ENCODE measurements around the gene OOSP3.

The OOSP3 gene

DNA sequence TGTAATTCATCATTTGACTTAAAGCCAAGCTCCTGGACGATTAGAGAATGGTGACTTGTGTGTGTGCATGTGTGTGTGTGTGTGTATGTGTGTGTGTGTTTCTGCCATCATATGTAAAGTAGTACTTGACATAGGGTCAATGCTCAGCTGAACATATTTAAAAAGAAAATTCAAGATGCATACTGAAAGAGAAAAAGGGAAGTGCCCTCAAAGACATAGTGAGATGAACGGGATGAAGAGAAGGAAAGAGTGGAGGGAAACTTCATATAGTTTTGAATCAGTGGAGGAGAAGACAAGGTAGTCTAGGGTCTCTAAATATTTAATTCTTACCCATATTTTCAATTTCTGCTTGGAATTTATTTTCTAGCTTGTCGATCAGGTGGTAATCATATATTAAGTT is 16.3 kb upstream of the OOSP3 start:
- H3K4me3 ChIP-seq (ENCODE audit: low read depth, low read length): no peak overlapping the region
- TF ChIP-seq ZNF670 (tag by site-specific recombination; IDR thresholded peaks at IDR 0.05; ENCODE audit: low read depth) (no peak), ZNF24 (tag by site-specific recombination; IDR thresholded peaks at IDR 0.05) (no peak), ZSCAN18 (tag by site-specific recombination; IDR thresholded peaks at IDR 0.05) (no peak), ZNF707 (tag by site-specific recombination; IDR thresholded peaks at IDR 0.05) (no peak), WT1 (tag by site-specific recombination; IDR thresholded peaks at IDR 0.05) (no peak)
- TF ChIP-seq, protein P1, sequence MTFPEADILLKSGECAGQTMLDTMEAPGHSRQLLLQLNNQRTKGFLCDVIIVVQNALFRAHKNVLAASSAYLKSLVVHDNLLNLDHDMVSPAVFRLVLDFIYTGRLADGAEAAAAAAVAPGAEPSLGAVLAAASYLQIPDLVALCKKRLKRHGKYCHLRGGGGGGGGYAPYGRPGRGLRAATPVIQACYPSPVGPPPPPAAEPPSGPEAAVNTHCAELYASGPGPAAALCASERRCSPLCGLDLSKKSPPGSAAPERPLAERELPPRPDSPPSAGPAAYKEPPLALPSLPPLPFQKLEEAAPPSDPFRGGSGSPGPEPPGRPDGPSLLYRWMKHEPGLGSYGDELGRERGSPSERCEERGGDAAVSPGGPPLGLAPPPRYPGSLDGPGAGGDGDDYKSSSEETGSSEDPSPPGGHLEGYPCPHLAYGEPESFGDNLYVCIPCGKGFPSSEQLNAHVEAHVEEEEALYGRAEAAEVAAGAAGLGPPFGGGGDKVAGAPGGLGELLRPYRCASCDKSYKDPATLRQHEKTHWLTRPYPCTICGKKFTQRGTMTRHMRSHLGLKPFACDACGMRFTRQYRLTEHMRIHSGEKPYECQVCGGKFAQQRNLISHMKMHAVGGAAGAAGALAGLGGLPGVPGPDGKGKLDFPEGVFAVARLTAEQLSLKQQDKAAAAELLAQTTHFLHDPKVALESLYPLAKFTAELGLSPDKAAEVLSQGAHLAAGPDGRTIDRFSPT (tag by site-specific recombination; IDR thresholded peaks at IDR 0.05): no peak
- POLR2A ChIA-PET: no interaction called here
- no peaks in the 10 kb centered on the region for H3K4me1 ChIP-seq (ENCODE audit: control insufficient read depth, insufficient read depth, low read length)
- no peaks in the 10 kb centered on the region for H3K9me3 ChIP-seq (ENCODE audit: control insufficient read depth, insufficient read depth, low read depth, low read length)
- CTCF ChIA-PET: interaction anchor here (0.5 kb wide), 1 partner anchor 694 kb away, joined by 3 read pairs; no protein-coding TSS in a partner anchor
- no peaks in the 10 kb centered on the region for H3K36me3 ChIP-seq (ENCODE audit: control insufficient read depth in 2 of 2, insufficient read depth in 1 of 2, low read length in 2 of 2)
- H3K27ac ChIP-seq (ENCODE audit: extremely low read depth, low read depth, low read length): no peak overlapping the region

DNA sequence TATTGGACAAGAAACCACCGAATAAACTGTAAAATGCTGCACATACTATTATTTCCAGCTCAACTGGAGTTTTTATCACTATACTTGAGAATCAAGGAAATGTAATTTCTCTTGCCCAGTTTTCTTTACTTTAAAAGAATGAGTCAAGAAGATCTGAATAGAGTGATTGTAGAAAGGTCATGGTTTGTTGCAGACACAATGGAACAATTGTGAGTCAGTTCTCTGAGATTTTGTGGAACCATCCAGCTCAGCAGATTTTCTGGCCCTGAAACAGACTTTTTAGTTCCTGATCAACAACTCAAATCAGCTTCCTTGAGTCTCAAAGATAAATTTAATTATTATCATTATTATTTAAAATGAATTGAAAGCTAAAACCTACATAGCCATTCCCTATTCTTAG is 13.6 kb upstream of the OOSP3 start:
- CTCF ChIA-PET: interaction anchor here (0.6 kb wide), 1 partner anchor 1138 kb away, joined by 3 read pairs; no protein-coding TSS in a partner anchor
- Histone ChIP-seq H3K36me3 (ENCODE audit: control insufficient read depth in 2 of 2, insufficient read depth in 1 of 2, low read length in 2 of 2) (no peaks in the 10 kb centered on the region), H3K27ac (ENCODE audit: extremely low read depth, low read depth, low read length) (no peak overlapping the region), H3K9me3 (ENCODE audit: control insufficient read depth, insufficient read depth, low read depth, low read length) (no peaks in the 10 kb centered on the region), H3K4me3 (ENCODE audit: low read depth, low read length) (no peak overlapping the region), H3K4me1 (ENCODE audit: control insufficient read depth, insufficient read depth, low read length) (no peaks in the 10 kb centered on the region)
- TF ChIP-seq, protein P2, sequence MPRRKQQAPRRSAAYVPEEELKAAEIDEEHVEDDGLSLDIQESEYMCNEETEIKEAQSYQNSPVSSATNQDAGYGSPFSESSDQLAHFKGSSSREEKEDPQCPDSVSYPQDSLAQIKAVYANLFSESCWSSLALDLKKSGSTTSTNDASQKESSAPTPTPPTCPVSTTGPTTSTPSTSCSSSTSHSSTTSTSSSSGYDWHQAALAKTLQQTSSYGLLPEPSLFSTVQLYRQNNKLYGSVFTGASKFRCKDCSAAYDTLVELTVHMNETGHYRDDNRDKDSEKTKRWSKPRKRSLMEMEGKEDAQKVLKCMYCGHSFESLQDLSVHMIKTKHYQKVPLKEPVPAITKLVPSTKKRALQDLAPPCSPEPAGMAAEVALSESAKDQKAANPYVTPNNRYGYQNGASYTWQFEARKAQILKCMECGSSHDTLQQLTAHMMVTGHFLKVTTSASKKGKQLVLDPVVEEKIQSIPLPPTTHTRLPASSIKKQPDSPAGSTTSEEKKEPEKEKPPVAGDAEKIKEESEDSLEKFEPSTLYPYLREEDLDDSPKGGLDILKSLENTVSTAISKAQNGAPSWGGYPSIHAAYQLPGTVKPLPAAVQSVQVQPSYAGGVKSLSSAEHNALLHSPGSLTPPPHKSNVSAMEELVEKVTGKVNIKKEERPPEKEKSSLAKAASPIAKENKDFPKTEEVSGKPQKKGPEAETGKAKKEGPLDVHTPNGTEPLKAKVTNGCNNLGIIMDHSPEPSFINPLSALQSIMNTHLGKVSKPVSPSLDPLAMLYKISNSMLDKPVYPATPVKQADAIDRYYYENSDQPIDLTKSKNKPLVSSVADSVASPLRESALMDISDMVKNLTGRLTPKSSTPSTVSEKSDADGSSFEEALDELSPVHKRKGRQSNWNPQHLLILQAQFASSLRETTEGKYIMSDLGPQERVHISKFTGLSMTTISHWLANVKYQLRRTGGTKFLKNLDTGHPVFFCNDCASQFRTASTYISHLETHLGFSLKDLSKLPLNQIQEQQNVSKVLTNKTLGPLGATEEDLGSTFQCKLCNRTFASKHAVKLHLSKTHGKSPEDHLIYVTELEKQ (tag by site-specific recombination; IDR thresholded peaks at IDR 0.05; ENCODE audit: borderline replicate concordance): no peak
- no peak for TF ChIP-seq ZNF423 (tag by site-specific recombination; IDR thresholded peaks at IDR 0.05)
- TF ChIP-seq ZBTB20 (tag by site-specific recombination; IDR thresholded peaks at IDR 0.05): no peak
- no peak for TF ChIP-seq ZNF530 (tag by site-specific recombination; IDR thresholded peaks at IDR 0.05; ENCODE audit: low read depth)
- no peak for TF ChIP-seq ZNF174 (tag by site-specific recombination; IDR thresholded peaks at IDR 0.05)
- TF ChIP-seq, protein P3, sequence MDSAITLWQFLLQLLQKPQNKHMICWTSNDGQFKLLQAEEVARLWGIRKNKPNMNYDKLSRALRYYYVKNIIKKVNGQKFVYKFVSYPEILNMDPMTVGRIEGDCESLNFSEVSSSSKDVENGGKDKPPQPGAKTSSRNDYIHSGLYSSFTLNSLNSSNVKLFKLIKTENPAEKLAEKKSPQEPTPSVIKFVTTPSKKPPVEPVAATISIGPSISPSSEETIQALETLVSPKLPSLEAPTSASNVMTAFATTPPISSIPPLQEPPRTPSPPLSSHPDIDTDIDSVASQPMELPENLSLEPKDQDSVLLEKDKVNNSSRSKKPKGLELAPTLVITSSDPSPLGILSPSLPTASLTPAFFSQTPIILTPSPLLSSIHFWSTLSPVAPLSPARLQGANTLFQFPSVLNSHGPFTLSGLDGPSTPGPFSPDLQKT (IDR thresholded peaks at IDR 0.05; ENCODE audit: borderline replicate concordance, low read depth, low read length): no peak
- TF ChIP-seq, protein P4, sequence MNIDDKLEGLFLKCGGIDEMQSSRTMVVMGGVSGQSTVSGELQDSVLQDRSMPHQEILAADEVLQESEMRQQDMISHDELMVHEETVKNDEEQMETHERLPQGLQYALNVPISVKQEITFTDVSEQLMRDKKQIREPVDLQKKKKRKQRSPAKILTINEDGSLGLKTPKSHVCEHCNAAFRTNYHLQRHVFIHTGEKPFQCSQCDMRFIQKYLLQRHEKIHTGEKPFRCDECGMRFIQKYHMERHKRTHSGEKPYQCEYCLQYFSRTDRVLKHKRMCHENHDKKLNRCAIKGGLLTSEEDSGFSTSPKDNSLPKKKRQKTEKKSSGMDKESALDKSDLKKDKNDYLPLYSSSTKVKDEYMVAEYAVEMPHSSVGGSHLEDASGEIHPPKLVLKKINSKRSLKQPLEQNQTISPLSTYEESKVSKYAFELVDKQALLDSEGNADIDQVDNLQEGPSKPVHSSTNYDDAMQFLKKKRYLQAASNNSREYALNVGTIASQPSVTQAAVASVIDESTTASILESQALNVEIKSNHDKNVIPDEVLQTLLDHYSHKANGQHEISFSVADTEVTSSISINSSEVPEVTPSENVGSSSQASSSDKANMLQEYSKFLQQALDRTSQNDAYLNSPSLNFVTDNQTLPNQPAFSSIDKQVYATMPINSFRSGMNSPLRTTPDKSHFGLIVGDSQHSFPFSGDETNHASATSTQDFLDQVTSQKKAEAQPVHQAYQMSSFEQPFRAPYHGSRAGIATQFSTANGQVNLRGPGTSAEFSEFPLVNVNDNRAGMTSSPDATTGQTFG (tag by site-specific recombination; IDR thresholded peaks at IDR 0.05; ENCODE audit: borderline replicate concordance): no peak
- TF ChIP-seq RBAK (tag by site-specific recombination; IDR thresholded peaks at IDR 0.05): no peak
- no peak for TF ChIP-seq REST (tag by site-specific recombination; IDR thresholded peaks at IDR 0.05)
- TF ChIP-seq, protein P5, sequence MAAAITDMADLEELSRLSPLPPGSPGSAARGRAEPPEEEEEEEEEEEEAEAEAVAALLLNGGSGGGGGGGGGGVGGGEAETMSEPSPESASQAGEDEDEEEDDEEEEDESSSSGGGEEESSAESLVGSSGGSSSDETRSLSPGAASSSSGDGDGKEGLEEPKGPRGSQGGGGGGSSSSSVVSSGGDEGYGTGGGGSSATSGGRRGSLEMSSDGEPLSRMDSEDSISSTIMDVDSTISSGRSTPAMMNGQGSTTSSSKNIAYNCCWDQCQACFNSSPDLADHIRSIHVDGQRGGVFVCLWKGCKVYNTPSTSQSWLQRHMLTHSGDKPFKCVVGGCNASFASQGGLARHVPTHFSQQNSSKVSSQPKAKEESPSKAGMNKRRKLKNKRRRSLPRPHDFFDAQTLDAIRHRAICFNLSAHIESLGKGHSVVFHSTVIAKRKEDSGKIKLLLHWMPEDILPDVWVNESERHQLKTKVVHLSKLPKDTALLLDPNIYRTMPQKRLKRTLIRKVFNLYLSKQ (tag by site-specific recombination; IDR thresholded peaks at IDR 0.05; ENCODE audit: borderline replicate concordance): no peak
- TF ChIP-seq ZNF48 (tag by site-specific recombination; IDR thresholded peaks at IDR 0.05): no peak
- no peak for TF ChIP-seq MZF1 (tag by site-specific recombination; IDR thresholded peaks at IDR 0.05; ENCODE audit: borderline replicate concordance)
- TF ChIP-seq ZNF416 (tag by site-specific recombination; IDR thresholded peaks at IDR 0.05): no peak
- POLR2A ChIA-PET: no interaction called here

All from HEK293 (cell line).